GM18520 (cell line): Measurements from ENCODE around the gene RNF223.
"Not testable (repeated sequence)": the region's sequence is repeated elsewhere in the genome, so short reads cannot be mapped to it uniquely, and the experiment has no call there.

ENCODE experiments used
- ATAC-seq: cut with Tn5 transposase; IDR thresholded peaks from one replicate; pipeline ENCODE4 v1.9.1; 2021; ENCODE audit not compliant: unreplicated experiment

The RNF223 gene

DNA sequence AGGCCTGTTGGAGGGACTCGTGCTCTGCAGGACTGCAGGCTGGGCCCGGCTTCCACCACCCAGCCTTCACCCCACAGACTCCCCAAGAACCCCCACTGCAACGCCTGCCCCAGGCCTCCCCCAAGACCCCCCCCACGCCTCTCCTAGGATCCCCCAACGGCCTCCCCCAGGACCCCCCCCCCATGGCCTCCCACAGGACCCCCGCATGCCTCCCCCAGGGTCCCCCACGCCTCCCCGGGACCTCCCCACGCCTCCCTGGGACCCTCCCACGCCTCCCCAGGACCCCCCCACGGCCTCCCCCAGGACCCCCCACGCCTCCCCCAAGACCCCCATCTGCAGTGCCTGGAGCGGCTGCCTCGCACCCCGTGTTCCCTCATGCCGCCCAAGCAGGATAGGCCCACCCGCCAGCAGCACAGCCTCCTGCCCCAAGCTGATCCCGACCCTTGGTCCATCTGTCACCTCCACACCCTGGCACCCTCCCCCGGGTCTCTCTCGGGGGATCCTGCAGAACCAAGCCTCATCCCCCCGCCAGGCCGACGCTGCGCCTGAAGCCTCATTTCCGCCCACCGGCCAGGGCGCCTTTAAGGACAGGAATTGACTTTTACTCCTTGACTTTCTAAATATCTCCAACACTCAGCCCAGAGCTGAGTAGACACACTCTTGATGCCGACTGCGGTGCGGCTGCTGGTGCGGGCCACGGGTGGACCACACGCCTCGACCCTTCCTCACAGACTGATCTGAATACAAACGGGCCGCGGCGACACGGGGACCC, 14.1 kb upstream of the RNF223 start:
- ATAC-seq: no peak

DNA sequence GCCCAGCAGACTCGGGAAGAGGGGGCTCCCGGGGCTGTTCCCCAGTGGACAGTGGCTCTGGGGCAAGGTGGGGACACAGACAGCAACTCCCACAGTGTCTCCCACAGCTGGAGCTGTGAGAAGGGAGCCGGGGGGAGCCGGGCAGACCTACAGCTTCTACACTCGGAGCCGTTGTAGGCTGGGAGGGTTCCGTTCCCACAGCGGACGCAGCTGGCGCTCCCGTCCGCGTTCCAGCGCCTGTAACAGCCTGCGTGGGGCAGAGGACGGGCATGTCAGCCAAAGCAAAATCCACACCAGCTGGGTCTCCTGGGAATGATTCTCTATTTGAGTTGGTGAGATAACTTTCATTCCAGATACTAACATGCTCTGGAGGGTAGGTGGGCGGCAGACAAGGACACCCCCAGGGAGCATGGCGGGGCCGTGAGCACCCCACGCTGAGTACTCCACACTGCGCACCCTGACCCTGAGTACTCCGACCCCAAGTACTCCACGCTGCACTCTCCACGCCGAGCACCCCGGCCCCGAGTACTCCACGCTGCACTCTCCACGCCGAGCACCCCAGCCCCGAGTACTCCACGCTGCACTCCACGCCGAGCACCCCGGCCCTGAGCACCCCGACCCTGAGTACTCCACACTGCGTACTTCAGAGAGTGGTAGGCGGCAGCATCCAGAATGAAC, 13.4 kb upstream of the RNF223 start:
- no peak for ATAC-seq

DNA sequence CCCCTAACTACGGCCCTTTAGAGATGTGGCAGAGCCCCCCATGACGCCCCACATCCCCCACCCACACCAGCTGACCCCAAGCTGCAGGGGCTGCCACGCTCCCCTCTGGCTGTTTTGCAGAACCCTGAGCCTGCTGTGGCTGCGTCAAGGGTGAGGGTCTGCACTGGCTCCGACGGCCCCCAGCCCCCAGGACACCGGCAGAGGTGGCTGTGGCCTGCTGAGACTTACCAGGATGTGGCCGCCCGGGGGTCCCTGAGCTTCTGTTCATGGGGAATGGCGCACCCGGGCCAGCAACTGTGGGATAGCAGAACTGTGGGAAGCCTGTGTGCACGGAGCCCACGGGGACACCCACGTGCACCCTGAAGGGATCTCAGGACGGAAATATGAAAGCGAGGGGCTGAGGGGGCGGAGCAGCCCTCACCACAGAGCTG, 12.8 kb upstream of the RNF223 start:
- ATAC-seq: no peak

DNA sequence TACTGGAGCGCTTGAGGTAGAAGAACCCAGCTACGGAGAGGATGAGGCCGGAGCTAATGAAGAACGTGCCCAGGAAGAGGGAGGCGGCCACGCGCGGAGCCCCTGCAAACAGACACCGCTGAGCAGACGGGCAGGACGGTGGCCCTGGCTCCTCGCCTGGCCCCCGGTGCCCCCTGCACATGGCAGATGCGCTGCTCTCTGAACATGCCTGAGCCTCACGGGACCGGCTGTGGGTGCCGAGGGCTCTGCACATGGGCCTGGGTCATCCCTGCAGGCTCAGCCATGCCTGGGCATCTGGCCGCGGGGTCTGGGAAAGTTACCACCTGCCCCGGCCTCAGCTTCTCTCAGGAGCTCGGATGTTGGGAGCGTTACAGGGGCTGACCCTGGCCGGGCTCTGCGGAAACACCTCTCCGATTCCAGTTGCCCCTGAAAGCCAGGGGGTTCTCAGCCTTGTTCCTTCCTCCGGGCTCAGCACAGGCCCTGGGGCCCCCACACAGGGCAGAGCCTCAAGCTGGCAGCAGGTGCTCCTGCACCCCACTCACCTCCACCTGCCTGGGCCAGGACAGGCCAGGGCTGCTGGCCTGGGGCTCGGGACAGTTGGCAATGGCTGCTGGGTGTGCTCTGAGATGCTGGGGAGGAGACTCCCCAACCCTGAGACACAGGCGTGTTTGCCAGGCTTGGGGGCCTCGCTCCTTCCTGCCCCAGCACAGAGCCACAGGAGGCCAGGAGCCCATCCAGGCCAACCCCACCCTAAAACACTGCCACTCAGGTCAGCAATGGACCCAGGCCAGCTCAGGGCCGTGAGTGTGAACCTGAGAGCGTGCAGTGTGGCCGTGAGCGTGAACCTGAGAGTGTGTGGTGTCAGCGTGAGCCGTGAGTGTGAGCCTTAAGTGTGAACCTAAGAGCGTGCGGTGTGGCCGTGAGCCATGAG, 12.1 kb upstream of the RNF223 start:
- ATAC-seq: no peak

DNA sequence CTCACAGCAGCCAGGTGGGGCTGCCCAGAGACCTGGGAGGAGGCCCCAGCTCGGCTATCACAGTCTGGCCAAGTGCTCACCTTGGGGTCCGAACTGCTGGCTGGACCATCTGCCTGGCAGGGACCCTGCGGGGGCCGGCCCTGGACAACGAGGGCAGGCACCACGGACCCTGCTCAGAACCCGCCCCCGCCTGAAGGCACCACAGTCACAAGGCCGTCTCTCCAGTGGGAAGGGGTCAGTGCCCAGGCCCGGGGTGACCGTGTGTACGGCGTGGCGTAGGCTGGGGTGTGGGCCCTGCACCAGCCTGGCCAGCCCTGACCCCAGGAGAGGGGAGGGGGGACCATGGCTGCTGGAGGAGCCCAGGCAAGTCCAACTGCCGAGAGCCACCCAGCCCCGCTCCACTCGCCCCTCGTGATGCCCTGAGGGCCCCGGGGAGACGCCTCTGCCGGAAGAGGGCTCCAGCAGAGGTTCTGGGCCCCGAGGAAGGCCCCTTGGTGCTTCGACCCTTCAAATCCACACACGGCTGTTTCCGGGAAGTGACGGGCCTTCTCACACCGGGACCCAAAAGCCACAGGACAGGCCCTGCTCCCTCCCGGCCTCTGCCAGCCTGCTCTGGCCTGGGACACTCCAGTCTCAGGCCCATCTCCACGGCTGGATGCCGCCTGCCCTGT, 11.2 kb upstream of the RNF223 start:
- no peak for ATAC-seq

DNA sequence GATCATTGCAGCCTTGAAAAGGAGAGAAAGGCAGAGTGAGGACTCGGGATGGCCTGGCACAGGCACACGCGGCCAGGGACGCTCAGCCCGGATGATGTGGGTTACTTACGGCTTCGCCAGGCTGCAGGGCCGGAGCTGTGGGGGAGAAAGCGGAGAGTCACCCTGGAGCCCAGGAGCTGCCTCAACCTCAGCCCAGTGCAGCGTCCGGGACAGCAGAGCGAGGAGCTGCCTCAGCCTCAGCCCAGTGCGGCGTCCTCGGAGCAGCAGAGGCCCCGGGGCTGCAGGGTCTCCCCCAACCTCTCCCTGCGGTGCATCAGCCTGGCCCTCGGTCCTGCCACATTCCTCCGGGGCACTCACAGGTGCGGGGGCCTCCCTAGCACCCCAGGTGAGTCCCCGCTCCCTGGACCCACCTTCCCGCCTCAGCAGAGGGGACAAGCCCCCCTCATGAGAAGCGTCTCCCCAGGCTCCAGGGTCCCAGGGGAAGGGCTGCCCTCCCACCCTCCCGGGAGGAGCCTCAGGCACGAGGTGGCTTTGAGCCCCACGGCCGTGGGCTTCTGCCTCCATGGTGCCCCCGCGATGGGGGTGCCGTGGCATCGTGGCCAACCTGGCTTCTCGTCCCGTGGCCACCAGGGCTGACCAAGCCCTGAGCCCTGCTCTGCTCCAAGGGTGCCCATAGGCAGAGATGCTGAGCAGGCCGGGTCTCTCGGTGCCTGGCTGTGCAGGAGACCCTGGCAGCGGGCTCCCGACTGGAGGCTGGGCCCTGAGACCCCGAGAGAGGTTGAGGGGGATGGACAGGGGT, 10.5 kb upstream of the RNF223 start:
- no peak for ATAC-seq

DNA sequence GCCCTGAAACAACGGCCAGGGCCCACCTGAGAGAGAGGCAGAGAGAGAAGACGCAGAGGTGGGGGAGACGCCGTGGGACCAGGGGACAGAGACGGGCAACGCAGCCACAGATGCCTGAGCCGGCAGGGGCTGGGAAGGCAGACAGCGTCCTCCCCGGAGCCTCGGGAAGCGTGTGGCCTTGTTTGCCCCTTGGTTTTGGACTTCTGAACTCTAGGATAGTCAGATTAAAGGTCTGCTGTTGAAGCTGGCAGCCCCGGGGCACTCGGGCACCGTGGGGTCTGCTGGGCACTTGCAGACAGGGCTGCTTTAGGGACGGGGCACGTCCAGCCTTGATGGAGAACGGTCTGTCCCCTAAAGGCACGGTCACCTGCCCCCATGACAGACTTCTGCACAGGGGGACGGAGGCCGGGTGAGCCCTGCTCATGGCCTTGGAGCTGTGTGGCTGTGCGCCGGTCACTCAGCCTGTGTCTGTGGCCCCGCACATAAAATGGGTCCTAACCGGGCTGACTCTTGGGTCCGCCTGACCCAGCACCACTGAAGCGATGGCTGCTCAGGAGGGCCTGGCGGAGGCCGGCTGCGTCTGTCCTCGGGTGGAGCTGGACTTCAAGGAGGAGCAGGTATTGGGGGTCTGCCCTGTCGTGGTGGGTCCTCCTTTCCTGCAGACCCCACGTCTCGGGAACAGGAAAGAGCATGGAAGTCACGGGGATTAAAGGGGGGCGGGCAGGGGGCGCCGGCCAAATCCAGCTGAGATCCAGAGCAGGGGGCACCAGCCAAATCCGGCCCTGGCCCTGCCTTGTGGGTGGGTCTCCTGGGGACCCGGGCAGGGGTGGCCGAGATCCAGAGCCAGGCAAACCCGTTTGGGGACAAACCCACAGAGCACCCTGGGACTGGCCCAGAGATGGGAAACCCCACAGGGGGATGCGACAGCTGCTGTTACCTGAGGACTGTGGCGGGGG, 9.6 kb upstream of the RNF223 start:
- no peak for ATAC-seq

DNA sequence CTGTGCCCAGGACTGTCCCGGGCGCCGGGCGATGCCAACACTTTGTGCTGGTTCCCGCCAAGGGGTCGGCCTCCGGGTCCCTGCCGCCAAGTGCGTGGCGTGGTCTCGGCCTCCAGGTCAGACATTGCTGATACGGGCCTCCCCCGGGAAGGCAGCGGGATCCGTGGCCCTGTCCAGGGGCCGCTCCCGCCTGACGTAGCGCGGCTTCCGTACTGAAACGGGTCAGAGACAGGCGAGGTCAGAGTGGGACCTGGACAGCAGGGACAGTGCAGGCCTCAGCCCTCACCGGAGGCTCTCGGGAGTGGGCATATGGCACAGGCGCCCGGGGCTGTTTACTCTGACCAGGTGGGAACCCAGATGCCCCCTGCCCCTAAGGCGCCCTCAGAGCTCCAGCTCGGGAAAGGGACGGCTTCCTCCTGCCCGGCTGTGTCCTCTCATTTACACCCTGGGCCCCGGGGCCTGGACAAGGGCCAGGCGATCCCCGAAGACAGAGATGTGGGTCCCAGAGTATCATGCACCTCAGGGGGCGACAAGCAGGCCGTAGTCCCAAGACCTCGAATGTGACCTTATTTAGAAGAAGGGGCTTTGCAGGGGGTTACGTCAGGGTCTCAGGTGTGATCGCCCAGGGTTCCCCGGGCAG, 8.8 kb upstream of the RNF223 start:
- ATAC-seq: no peak

DNA sequence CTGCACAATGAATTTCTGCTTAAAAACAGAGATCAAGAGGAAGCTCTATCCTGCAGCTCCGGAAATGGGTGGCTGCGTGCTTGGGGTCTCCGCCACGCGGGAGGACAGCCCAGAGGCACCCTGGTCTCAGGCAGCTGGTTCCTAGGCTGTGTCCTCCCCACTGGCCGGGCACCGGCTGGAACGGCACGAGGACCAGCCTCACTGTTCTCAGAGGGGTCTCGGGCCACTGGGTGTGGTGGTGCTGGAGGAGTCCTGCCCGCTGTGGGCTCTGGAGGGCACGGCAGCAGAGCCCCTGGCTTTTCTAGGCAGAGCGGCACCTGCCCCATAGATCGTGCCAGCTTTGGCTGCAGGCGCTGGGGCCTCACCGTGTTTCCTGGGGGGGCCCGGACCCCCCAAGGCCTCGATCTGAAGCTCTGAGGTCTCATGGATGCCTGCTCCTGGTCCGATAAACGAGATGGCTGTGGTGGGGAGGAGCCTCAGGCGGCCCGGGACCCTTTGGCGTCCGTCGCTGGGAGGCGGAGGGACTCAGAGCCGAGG, 8.2 kb upstream of the RNF223 start:
- ATAC-seq: no peak

DNA sequence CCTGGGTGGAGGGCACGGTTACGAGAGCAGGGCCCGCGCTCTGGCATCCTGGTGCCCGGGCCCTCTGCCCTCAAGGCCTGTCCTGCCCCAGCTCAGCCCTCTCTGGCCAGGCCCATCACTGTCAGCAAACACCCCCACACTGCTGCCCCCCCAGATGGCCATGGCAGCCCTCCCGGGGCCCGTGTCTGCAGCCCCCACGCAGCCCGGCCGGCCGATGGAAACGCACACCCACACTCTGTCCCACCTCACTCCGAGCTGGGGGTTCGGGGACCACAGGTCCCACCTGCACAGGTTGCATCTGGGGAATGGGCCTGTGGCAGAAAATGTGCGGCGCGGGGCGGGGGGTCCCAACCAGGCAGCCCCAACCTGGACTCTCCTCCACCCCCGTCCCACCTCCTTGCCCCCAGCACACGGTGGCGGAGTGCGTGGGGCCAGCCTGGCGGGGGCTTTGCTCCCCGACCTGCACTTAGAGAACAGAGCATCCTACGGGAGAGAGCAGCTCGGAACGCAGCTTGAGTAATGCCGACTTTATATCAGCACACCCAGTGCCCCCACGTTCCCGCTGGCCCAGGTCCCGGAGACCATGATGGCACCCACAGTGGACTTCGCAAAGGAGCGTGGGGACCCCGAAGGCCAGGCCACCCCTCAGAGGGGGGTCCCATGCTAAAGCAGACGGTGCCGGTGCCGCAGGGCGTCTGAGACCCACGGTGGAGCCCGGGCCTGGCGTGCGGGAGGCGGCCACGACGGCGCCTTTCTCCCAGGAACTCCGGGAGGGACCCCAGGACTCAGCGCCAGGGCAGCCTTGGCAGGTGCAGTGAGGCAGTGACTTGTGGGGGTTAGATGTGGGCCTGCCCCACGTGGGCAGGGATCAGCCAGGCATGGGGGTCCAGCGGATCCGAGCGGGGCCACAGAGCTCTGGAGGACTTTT, 7.5 kb upstream of the RNF223 start:
- no peak for ATAC-seq

DNA sequence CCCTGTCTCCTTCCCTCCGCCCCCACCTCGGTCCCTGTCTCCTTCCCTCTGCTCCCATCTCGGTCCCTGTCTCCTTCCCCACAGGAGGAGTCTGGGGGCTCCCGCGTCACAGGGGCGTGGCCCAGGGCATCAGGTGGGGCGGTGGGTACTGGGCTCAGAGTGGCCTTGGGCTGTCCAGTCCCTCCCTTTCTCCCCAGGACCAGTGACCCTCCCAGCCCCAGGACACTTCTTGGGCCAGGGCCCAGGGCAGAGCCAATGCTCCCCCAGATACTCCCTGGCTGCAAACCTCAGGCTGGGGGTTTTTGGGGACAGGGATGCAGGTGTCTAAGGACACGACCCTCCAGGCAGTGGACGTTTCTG, 6.8 kb upstream of the RNF223 start:
- ATAC-seq: no peak

DNA sequence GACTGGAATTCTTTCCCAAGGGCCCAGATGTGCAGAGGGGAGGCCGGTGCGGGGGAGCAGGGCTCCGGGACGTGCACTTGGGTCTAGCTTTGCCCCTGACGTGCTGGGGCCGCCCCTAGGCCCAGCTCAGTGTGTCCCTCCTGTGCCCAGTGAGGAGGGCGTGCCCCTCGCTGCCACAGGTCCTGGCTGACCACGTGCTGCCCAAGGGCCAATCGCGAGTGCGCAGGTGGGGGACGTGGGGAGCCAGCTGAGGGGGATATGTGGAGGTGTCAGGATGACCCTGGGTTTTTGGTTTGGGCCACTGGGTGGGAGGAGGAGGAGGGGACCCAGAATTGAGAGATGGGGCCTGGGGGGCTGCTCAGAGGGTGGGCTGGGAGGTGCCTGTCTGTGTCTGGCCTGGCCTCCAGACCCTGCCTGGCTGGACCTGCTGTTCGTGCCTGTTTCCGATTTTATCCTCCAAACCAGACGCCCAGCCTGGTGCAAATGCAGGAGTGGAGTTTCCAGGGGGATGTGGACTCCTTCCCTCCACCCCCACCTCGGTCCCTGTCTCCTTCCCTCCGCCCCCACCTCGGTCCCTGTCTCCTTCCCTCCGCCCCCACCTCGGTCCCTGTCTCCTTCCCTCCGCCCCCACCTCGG, 6.1 kb upstream of the RNF223 start:
- no peak for ATAC-seq

DNA sequence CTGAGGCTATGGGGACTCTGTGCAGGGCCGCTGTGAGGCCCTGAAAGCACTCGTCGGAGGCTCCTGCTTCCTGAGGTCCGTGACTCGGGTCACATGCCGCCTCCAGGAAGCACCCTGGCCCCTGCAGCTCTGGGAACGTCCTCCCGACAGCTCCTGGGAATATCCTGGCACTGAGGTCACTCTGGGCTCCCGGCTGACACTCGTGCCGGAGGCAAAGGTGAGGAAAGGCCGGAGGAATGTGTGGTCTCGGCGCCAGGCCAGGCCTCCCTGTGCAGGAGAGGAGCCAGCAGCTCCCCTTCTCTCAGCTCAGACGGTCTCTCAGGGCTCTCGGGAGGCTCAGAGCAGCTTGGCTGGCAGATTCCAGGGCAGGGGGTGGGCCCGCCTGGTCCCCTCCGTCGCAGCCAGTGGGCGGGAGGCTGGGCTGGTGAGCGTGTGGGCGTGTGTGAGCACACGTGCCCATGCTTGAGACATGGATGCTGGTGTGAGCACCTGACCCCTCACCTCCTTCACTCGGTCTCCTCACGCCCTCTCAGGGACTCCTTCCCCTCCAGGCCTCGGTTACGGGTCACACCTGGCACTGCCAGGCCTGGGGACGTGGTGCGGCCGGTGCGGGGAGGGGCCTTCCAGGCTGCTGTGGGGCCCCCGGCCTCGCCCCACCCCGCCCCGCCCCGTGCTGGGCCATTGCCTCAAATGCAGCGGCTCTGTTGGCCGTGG, 5.5 kb upstream of the RNF223 start:
- ATAC-seq: no peak

DNA sequence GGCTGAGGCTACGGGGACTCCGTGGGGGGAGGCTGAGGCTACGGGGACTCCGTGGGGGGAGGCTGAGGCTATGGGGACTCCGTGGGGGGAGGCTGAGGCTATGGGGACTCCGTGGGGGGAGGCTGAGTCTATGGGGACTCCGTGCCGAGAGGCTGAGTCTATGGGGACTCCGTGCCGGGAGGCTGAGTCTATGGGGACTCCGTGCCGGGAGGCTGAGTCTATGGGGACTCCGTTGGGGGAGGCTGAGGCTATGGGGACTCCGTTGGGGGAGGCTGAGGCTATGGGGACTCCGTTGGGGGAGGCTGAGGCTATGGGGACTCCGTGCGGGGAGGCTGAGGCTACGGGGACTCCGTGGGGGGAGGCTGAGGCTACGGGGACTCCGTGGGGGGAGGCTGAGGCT, 3.3 kb upstream of the RNF223 start:
- ATAC-seq: not testable (repeated sequence)

DNA sequence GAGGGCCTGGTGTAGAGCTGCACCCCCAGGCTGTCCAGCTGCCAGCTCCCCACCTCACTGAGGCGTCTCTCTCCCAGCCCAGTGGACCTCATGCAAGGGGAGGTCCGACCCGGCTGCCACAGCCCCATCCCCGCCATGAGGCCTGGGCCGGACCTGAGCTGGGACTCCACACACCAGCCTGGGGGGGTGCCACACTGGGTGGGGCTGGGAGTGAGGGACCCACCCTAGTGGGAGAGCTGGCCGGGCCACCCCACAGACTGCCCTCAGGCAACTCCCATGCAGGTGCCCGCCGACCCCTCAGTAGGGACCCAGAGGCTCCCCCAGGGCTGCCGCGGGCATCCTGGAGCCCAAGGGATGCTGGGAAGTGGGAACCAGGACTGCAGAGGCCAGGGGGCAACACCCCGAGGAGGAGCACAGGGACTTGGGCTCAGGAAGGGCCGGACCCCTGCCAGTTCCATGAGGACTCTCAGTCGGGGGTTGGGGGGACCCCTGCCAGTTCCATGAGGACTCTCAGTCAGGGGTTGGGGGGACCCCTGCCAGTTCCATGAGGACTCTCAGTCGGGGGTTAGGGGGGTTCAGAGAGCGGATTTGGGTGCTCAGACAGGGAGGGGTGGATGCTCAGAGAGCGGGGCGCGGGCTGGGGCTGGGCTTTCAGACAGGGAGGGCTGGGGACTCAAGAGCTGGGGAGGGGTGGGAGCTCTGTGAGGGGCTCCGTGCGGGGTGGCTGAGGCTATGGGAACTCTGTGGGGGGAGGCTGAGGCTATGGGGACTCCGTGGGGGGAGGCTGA, 1.2 kb upstream of the RNF223 start:
- ATAC-seq: no peak
